H1 (cell line): ENCODE measurements around the gene AKR1D1. TPM values are rescaled to one million over a fixed set of nuclear protein-coding genes. Genes with fewer than 3 reads are reported as not detected.
"Not testable (repeated sequence)": the region's sequence is repeated elsewhere in the genome, so short reads cannot be mapped to it uniquely, and the experiment has no call there.

Source experiments
- CTCF ChIA-PET: fragments of 300-600 bp; sonication (Branson Sonifier 250); formaldehyde crosslinking; loops from one replicate; lab custom pipeline; 2021; ENCODE audit not compliant: partially characterized antibody; lab: Charles Lee
- POLR2A ChIA-PET: fragments of 300-600 bp; sonication (Branson Sonifier 250); formaldehyde crosslinking; loops from one replicate; lab custom pipeline; 2021; ENCODE audit warnings: inconsistent platforms; ENCODE audit not compliant: partially characterized antibody; lab: Charles Lee
- DNase-seq, 2 experiments: peaks; one replicate each; pipeline versions ENCODE4 v3.0.0 to v3.0.0-alpha.2; 2010 to 2022; ENCODE audit warnings: low spot score in 2 of 2, low read depth in 1 of 2, mixed read lengths in 1 of 2
- FAIRE-seq: peaks from 2 replicates; lab custom pipeline; 2011; peaks lifted over from hg19 to GRCh38; lab: Jason Lieb, UNC
- H2AFZ ChIP-seq: 2 replicates; pipeline ENCODE4 v1.8.1; 2012; ENCODE audit warnings: low read length, inconsistent platforms
- H2AK5ac ChIP-seq: 2 replicates; pipeline ENCODE4 v1.6.1; 2013; ENCODE audit warnings: low read depth, low read length
- H2BK120ac ChIP-seq: replicated peaks from 2 replicates; pipeline ENCODE3; 2013; ENCODE audit warnings: low read depth, low read length, inconsistent platforms
- H2BK12ac ChIP-seq: 2 replicates; pipeline ENCODE4 v1.6.1; 2013; ENCODE audit warnings: low read depth, low read length
- H2BK15ac ChIP-seq: 2 replicates; pipeline ENCODE4 v1.6.1; 2013; ENCODE audit warnings: low read length
- H2BK20ac ChIP-seq: 2 replicates; pipeline ENCODE4 v1.6.1; 2013; ENCODE audit warnings: low read length
- H2BK5ac ChIP-seq: 2 replicates; pipeline ENCODE4 v1.6.1; 2013; ENCODE audit warnings: low read depth, low read length
- H3K14ac ChIP-seq: 2 replicates; pipeline ENCODE4 v1.6.1; 2013; ENCODE audit warnings: inconsistent platforms; ENCODE audit not compliant: insufficient read length
- H3K18ac ChIP-seq: 2 replicates; pipeline ENCODE4 v1.6.1; 2013; ENCODE audit warnings: low read length; ENCODE audit errors: extremely low read depth
- H3K23ac ChIP-seq: 2 replicates; pipeline ENCODE4 v1.6.1; 2013; ENCODE audit warnings: inconsistent platforms; ENCODE audit not compliant: insufficient read length
- H3K23me2 ChIP-seq: 2 replicates; pipeline ENCODE4 v1.6.1; 2013; ENCODE audit warnings: low read depth, low read length
- H3K27ac ChIP-seq: 2 replicates; pipeline ENCODE4 v1.6.1; 2011; ENCODE audit warnings: low read depth, low read length, inconsistent platforms
- H3K27me3 ChIP-seq, 4 experiments: replicated peaks in 1 of 4; 1 replicate in 1 of 4; 2 replicates in 3 of 4; pipeline versions ENCODE4 v1.6.1 to v1.8.1; 2011 to 2013; ENCODE audit warnings: low read length in 3 of 4, mild to moderate bottlenecking in 3 of 4, inconsistent platforms in 2 of 4, mixed read lengths in 2 of 4, moderate library complexity in 1 of 4; ENCODE audit not compliant: control insufficient read depth in 3 of 4, insufficient read depth in 3 of 4; ENCODE audit errors: extremely low read depth in 1 of 4
- H3K36me3 ChIP-seq, 4 experiments: 2 replicates each; pipeline versions ENCODE4 v1.6.1 to v1.8.1; 2011 to 2013; ENCODE audit warnings: mild to moderate bottlenecking in 4 of 4, low read length in 3 of 4, moderate library complexity in 2 of 4, control low read depth in 1 of 4, inconsistent platforms in 1 of 4; ENCODE audit not compliant: insufficient read depth in 4 of 4, control insufficient read depth in 2 of 4
- H3K4ac ChIP-seq: replicated peaks from 2 replicates; pipeline ENCODE3; 2013; ENCODE audit warnings: low read length, low read depth, mixed read lengths, inconsistent platforms; ENCODE audit not compliant: insufficient read length
- H3K4me1 ChIP-seq, 4 experiments: replicated peaks in 1 of 4; 1 replicate in 1 of 4; 2 replicates in 3 of 4; pipeline versions ENCODE4 v1.6.1 to v1.8.1; 2011 to 2013; ENCODE audit warnings: low read length in 3 of 4, inconsistent platforms in 2 of 4, mixed read lengths in 1 of 4; ENCODE audit not compliant: insufficient read depth in 4 of 4, control insufficient read depth in 3 of 4
- H3K4me2 ChIP-seq, 2 experiments: 2 replicates each; pipeline versions ENCODE4 v1.6.1 to v1.8.1; 2011 to 2013; ENCODE audit warnings: low read depth in 2 of 2, low read length in 2 of 2, control low read depth in 1 of 2, inconsistent platforms in 1 of 2, mild to moderate bottlenecking in 1 of 2; ENCODE audit not compliant: insufficient read depth in 1 of 2
- H3K4me3 ChIP-seq, 4 experiments: fragments of 200-600, 300-600 bp in 1 of 4; sonication (generic), shearing (Covaris generic), sonication (Bioruptor Twin) in 1 of 4; 2 replicates each; pipeline versions ENCODE4 v1.5.1 to v1.8.1; 2011 to 2016; ENCODE audit warnings: low read length in 4 of 4, low read depth in 3 of 4, control low read depth in 2 of 4, inconsistent platforms in 2 of 4, mild to moderate bottlenecking in 2 of 4, mixed read lengths in 1 of 4, moderate library complexity in 1 of 4; ENCODE audit not compliant: insufficient read depth in 2 of 4; ENCODE audit errors: extremely low read depth in 1 of 4
- H3K56ac ChIP-seq: replicated peaks from 2 replicates; pipeline ENCODE3; 2013; ENCODE audit warnings: low read depth, mild to moderate bottlenecking, mixed read lengths, low read length, inconsistent platforms; ENCODE audit not compliant: insufficient read length
- H3K79me1 ChIP-seq: 2 replicates; pipeline ENCODE4 v1.6.1; 2013; ENCODE audit warnings: low read depth, low read length, control low read depth
- H3K79me2 ChIP-seq, 2 experiments: 2 replicates each; pipeline versions ENCODE4 v1.6.1 to v1.8.1; 2012 to 2013; ENCODE audit warnings: low read length in 2 of 2, mild to moderate bottlenecking in 2 of 2, inconsistent platforms in 1 of 2; ENCODE audit not compliant: insufficient read depth in 2 of 2, control insufficient read depth in 1 of 2
- H3K9ac ChIP-seq, 4 experiments: replicated peaks in 1 of 4; 1 replicate in 1 of 4; 2 replicates in 3 of 4; pipeline versions ENCODE4 v1.6.1 to v1.8.1; 2011 to 2013; ENCODE audit warnings: low read depth in 3 of 4, low read length in 3 of 4, control low read depth in 2 of 4, mild to moderate bottlenecking in 2 of 4, moderate library complexity in 2 of 4, inconsistent platforms in 1 of 4; ENCODE audit errors: extremely low read depth in 1 of 4
- H3K9me3 ChIP-seq, 2 experiments: 2 replicates each; pipeline versions ENCODE4 v1.6.1 to v1.8.1; 2012 to 2013; ENCODE audit warnings: mild to moderate bottlenecking in 2 of 2, moderate library complexity in 2 of 2, control low read depth in 1 of 2, inconsistent platforms in 1 of 2, low read depth in 1 of 2, low read length in 1 of 2, mixed read lengths in 1 of 2; ENCODE audit not compliant: insufficient read depth in 2 of 2
- H4K20me1 ChIP-seq, 2 experiments: replicated peaks in 1 of 2; 2 replicates each; pipeline versions ENCODE3 to v1.8.1; 2011 to 2013; ENCODE audit warnings: inconsistent platforms in 2 of 2, low read length in 2 of 2, mild to moderate bottlenecking in 1 of 2; ENCODE audit not compliant: insufficient read depth in 2 of 2, control insufficient read depth in 1 of 2
- H4K5ac ChIP-seq: 2 replicates; pipeline ENCODE4 v1.6.1; 2013; ENCODE audit warnings: low read length, low read depth, mixed read lengths, inconsistent platforms; ENCODE audit not compliant: insufficient read length
- H4K8ac ChIP-seq: 2 replicates; pipeline ENCODE4 v1.8.0; 2013; ENCODE audit warnings: mild to moderate bottlenecking, moderate library complexity, low read length, inconsistent platforms; ENCODE audit not compliant: insufficient read depth; ENCODE audit errors: extremely low read depth
- H4K91ac ChIP-seq: replicated peaks from 2 replicates; pipeline ENCODE3; 2013; ENCODE audit warnings: low read length, mixed read lengths, inconsistent platforms; ENCODE audit not compliant: insufficient read length
- WGBS, 2 experiments: shearing (Covaris generic) in 1 of 2; methylation state at CpG; one replicate each; pipeline versions ENCODE4 v1.1.6 to v1.1.7; 2013 to 2015; ENCODE audit warnings: low lambda C conversion rate in 2 of 2, mixed read lengths in 2 of 2, inconsistent platforms in 1 of 2, low coverage in 1 of 2, missing lambda C conversion rate in 1 of 2; ENCODE audit not compliant: insufficient replicate concordance in 2 of 2, insufficient coverage in 1 of 2, insufficient read length in 1 of 2; ENCODE audit errors: extremely low coverage in 1 of 2, missing lambda C conversion rate in 1 of 2; 5-methylcytosine and 5-hydroxymethylcytosine counted together
- polyA plus RNA-seq, 7 experiments: library from polyadenylated mRNA; depleted of rRNA in 3 of 7; stranded (reverse) in 5 of 7; unstranded in 2 of 7; fragments of >200 nt in 5 of 7; fragments of 200-250 nt in 2 of 7; gene quantifications; 1 replicate in 5 of 7; 2 replicates in 1 of 7; 4 replicates in 1 of 7; pipeline versions ENCODE4 v1.2.1 to v1.2.3, GENCODE V29; 2011 to 2013; ENCODE audit warnings: missing spikeins in 2 of 7, mixed read lengths in 2 of 7
- total RNA-seq: library from RNA; stranded (reverse); fragmentation: NEBNext Ultra II Directional; extraction: Animal tissue kit (Norgen Biotek cat#: 25700); gene quantifications from 2 replicates; pipeline ENCODE4 v1.2.1, GENCODE V29; 2021

Gene AKR1D1
- total and polyA plus RNA-seq, 2 of the 8 experiments (the other 6 are each of a cell fraction or from before 2014, with no cell fraction given), result not detected

- not testable (repeated sequence) for H4K20me1 ChIP-seq, H3K14ac ChIP-seq, DNase-seq, H2BK120ac ChIP-seq, H4K91ac ChIP-seq, H3K4me1 ChIP-seq, FAIRE-seq, H3K4me2 ChIP-seq, H2AK5ac ChIP-seq, H3K4ac ChIP-seq, H3K9ac ChIP-seq, H3K27ac ChIP-seq, H3K23ac ChIP-seq, H3K4me3 ChIP-seq, H2BK5ac ChIP-seq, H2BK12ac ChIP-seq, H3K36me3 ChIP-seq, H4K8ac ChIP-seq, H2BK20ac ChIP-seq, H3K23me2 ChIP-seq, H3K79me1 ChIP-seq, H3K56ac ChIP-seq, H3K18ac ChIP-seq, H2AFZ ChIP-seq, H2BK15ac ChIP-seq, H3K27me3 ChIP-seq, H3K79me2 ChIP-seq, H4K5ac ChIP-seq, H3K9me3 ChIP-seq
- POLR2A ChIA-PET, result interaction anchor here (1.1 kb wide), 1 partner anchor 8 kb away, joined by 3 read pairs; no protein-coding TSS in a partner anchor
- CTCF ChIA-PET, result interaction anchor here (0.6 to 0.7 kb wide), 3 partner anchors 62 to 619 kb away, joined by 3 to 4 read pairs (median 3); no protein-coding TSS in a partner anchor
- 96% methylated on average over 2 of the region's 2 CpGs; no CpG with 5 or more reads in 1 of the 2 experiments for WGBS, 2 experiments
Measured at GRCh38 chr7:138091840-138092239, 15.6 kb downstream of the AKR1D1 start.
